Heart left ventricle (tissue), 13 donors: ENCODE results near the gene ABCA6.

Source experiments
- POLR2A ChIP-seq, 2 donors: fragments of 450-650 bp; IDR thresholded peaks; one replicate each; pipeline ENCODE4 v1.6.1; 2017; ENCODE audit warnings: antibody characterized with exemption in 2 of 2, mild to moderate bottlenecking in 2 of 2, moderate library complexity in 2 of 2
- TF ChIP-seq, protein P1 (sequence below), 12 donors: fragments of 200-600 bp; sonication (generic) in 4 of 12; IDR thresholded peaks; one replicate each; pipeline versions ENCODE4 v1.5.0 to v1.8.0; 2018 to 2022; ENCODE audit warnings: antibody characterized with exemption in 12 of 12, mild to moderate bottlenecking in 5 of 12
- donor health status: ischemic (EF 13 %, LVEDD 7.1; RV severe dilation, severe dysfunction).
- donor health status: DM: no; HTN: yes; CAD: no.
- donor health status: DM: no; HTN: no; CAD: no.
- donor health status: ischemic (EF 25% LVEDD 6.9; RV normal size, moderate dysfunction).
- donor health status: ischemic (EF 25% LVEDD 5.7; RV mildly dilated, moderate dysfunction).
- donor health status: ischemic (EF 35%, LVEDD 5.7; RV mildly dilated, moderate dysfunction).
- donor health status: nonischemic (EF 11% LVEDD 7.7; RV severe dilation, severe dysfunction).
- donor health status: DM: yes; HTN: yes; CAD: no.
- donor health status: PGD.
- donor health status: ischemic (EF 29% LVEDD 5.4; RV normal size, mild dysfunction).
- donor health status: nonischemic (EF 23%, LVEDD 6.1; RV moderate dilation, normal function).

DNA sequence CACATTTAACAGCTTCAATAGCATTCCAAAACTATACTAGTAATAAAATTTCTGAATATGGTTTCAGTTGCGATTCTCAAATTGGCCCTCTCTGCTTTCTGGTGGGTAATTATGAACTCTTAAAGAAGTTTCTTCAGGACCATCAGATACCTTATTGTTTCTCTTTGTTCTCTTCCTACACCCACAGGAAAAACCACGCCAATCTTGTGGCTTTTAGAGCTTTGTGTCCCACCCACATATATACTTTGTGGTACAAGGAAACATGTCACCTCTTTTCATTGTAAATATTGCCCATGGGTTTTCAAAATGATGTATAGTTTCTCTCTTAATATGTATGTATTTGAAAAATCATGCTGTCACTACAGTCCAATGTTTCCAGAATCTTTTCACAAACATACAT, 93.1 kb downstream of the ABCA6 start:
- TF ChIP-seq, protein P1, sequence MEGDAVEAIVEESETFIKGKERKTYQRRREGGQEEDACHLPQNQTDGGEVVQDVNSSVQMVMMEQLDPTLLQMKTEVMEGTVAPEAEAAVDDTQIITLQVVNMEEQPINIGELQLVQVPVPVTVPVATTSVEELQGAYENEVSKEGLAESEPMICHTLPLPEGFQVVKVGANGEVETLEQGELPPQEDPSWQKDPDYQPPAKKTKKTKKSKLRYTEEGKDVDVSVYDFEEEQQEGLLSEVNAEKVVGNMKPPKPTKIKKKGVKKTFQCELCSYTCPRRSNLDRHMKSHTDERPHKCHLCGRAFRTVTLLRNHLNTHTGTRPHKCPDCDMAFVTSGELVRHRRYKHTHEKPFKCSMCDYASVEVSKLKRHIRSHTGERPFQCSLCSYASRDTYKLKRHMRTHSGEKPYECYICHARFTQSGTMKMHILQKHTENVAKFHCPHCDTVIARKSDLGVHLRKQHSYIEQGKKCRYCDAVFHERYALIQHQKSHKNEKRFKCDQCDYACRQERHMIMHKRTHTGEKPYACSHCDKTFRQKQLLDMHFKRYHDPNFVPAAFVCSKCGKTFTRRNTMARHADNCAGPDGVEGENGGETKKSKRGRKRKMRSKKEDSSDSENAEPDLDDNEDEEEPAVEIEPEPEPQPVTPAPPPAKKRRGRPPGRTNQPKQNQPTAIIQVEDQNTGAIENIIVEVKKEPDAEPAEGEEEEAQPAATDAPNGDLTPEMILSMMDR (IDR thresholded peaks at IDR 0.05), result no peak
- no peak for TF ChIP-seq POLR2A (IDR thresholded peaks at IDR 0.05)
